ENCODE data around the gene DOK5.

- TF ChIP-seq CTCF (conservative IDR thresholded peaks at IDR 0.05; ENCODE audit: low read length) (no peak), EZH2phosphoT487 (IDR thresholded peaks at IDR 0.05; ENCODE audit: borderline replicate concordance) (no peak)
These were observed 51.4 kb downstream of the DOK5 start for GRCh38 chr20:54526801-54527200.

Data from Loucy (cell line).